Testis (tissue), 3 donors: ENCODE results near the gene SCARB1. TPM values are rescaled to one million over a fixed set of nuclear protein-coding genes. Genes with fewer than 3 reads are reported as not detected.

Experiments used
- DNase-seq: peaks from one replicate; pipeline ENCODE4 v3.0.0-alpha.2; 2019
- H3K27ac ChIP-seq, 2 donors: fragments of 200-600 bp; sonication (generic); one replicate each; pipeline ENCODE4 v1.5.1; 2019
- H3K27me3 ChIP-seq: fragments of 200-600 bp; sonication (generic); one replicate; pipeline ENCODE4 v1.5.1; 2019
- H3K36me3 ChIP-seq: fragments of 200-600 bp; sonication (generic); one replicate; pipeline ENCODE4 v1.5.1; 2017; ENCODE audit warnings: low read depth; ENCODE audit errors: missing control alignments
- H3K4me1 ChIP-seq: fragments of 200-600 bp; sonication (generic); one replicate; pipeline ENCODE4 v1.5.1; 2019
- H3K4me3 ChIP-seq, 2 donors: fragments of 200-600 bp; sonication (generic); one replicate each; pipeline ENCODE4 v1.5.1; 2017 to 2019
- H3K9me3 ChIP-seq: fragments of 200-600 bp; sonication (generic); one replicate; pipeline ENCODE4 v1.5.1; 2017
- POLR2A ChIP-seq: fragments of 450-650 bp; IDR thresholded peaks from one replicate; pipeline ENCODE4 v1.6.1; 2017; ENCODE audit warnings: antibody characterized with exemption, mild to moderate bottlenecking, moderate library complexity
- WGBS, 2 donors: methylation state at CpG; one replicate each; pipeline ENCODE4 v1.1.5; 2018; 5-methylcytosine and 5-hydroxymethylcytosine counted together
- intact Hi-C: fragments of 100-400 bp; cut with DNase I; formaldehyde crosslinking; loops from one replicate; pipeline ENCODE4 v1.15.1; 2023; ENCODE audit warnings: low total_unique reads
- polyA plus RNA-seq: library from polyadenylated mRNA; stranded (reverse); fragments of 350-450 nt; fragmentation: Illumina TruSeq; extraction: RNeasy Lipid Tissue Mini Kit (QIAGEN cat#74804); gene quantifications from one replicate; pipeline ENCODE4 v1.2.3, GENCODE V29; 2014; ENCODE audit warnings: low read depth, low replicate concordance; ENCODE audit not compliant: insufficient read depth
- total RNA-seq, 2 donors: library from RNA; depleted of rRNA; stranded (reverse); fragments of >200 nt; gene quantifications; one replicate each; pipeline ENCODE4 v1.2.3, GENCODE V29; 2016
- TF ChIP-seq, protein P1 (sequence below), 3 experiments: fragments of 450-650 bp in 2 of 3; fragments of 200-600 bp in 1 of 3; sonication (generic) in 1 of 3; IDR thresholded peaks; one replicate each; pipeline ENCODE4 v1.5.1; 2016 to 2019; ENCODE audit warnings: antibody characterized with exemption in 3 of 3, mild to moderate bottlenecking in 2 of 3, moderate library complexity in 1 of 3

SCARB1 gene
- total and polyA plus RNA-seq, 3 donors from 2014 or later, result 46.9 to 116 (median 73.6) TPM

DNA sequence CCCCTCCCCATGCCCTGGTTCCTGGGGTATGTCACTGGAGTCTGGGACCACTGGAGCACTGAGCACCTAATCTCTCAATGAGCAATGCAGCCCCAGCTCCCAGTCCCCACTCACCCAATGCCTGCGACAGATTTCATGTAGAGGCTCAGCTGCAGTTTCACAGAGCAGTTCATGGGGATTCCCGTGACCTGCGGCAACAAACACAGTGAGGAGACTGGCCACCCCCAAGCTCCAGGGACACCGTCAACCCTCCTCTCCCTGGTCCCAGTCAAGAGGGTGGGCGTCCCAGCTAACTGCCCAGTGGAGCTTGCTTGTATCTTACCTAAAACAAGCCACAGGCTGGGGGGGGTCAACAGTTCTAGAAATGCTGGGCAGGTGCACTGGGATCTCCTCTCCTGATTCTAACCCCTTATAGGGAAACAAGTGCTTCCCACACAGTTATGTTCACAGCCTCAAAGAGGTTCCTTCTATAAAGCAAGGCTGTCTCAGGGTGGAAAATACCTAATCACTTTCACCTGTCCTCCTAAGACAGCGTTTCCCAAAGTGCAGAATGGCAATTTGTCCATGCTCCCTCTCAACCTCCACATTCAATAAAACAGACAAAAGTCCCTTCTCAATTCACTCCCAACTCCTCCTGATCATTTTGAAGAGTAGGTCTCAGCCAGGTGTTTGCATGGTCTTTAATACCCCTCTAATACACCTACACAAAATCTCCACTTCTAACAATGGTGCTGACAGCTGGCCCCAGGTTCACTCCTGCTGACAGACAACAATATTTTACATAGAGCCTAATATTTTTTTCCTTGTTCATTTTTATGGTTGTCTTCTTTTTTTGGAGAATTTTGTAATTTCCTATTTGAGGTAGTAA, 68.3 kb downstream of the SCARB1 start:
- WGBS, 2 donors, result 96 to 99% methylated on average over 3 to 6 of the region's 6 CpGs

DNA sequence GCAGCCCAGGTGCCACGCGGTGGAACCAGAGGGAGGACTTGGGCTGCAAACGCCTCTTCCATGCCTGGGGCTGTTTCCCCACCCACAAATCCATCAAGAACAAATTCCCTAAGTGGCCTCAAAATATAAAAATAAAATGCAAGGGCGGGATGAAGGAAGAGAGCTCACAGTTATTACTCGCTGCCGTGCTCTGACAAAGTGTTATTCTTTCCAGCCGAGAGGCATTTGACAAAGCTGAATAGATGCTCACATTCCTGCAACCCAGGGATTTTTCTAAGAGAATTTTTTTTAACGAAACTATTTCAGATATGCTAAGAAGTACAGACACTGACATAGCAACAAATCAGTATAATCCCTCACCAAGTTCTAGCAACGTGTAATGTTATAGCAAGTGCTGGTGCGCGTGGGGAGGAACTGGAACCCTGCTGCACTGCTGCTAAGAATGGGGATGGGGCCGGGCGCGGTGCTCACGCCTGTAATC, 70.7 kb downstream of the SCARB1 start:
- WGBS, 2 donors, result 88 to 90% methylated on average over 12 to 15 of the region's 15 CpGs
- no peaks in the 10 kb centered on the region for H3K36me3 ChIP-seq
- intact Hi-C loops, result no loop called here
- no peak for DNase-seq
- no peak overlapping the region for H3K4me3 ChIP-seq
- no peak overlapping the region for H3K27ac ChIP-seq
- H3K9me3 ChIP-seq, result no peaks in the 10 kb centered on the region
- H3K4me1 ChIP-seq, result no peaks in the 10 kb centered on the region
- H3K27me3 ChIP-seq, result no peaks in the 10 kb centered on the region
- TF ChIP-seq, protein P1, sequence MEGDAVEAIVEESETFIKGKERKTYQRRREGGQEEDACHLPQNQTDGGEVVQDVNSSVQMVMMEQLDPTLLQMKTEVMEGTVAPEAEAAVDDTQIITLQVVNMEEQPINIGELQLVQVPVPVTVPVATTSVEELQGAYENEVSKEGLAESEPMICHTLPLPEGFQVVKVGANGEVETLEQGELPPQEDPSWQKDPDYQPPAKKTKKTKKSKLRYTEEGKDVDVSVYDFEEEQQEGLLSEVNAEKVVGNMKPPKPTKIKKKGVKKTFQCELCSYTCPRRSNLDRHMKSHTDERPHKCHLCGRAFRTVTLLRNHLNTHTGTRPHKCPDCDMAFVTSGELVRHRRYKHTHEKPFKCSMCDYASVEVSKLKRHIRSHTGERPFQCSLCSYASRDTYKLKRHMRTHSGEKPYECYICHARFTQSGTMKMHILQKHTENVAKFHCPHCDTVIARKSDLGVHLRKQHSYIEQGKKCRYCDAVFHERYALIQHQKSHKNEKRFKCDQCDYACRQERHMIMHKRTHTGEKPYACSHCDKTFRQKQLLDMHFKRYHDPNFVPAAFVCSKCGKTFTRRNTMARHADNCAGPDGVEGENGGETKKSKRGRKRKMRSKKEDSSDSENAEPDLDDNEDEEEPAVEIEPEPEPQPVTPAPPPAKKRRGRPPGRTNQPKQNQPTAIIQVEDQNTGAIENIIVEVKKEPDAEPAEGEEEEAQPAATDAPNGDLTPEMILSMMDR (IDR thresholded peaks at IDR 0.05), result no peak

More for the DNA sequence above, 68.3 kb downstream of the SCARB1 start:
- H3K9me3 ChIP-seq, result no peaks in the 10 kb centered on the region
- no peak for TF ChIP-seq POLR2A
- TF ChIP-seq, protein P1 (IDR thresholded peaks at IDR 0.05), result no peak
- intact Hi-C loops, result no loop called here
- no peaks in the 10 kb centered on the region for H3K4me1 ChIP-seq
- H3K4me3 ChIP-seq, result no peak overlapping the region
- no peak overlapping the region for H3K27ac ChIP-seq
- H3K27me3 ChIP-seq, result no peaks in the 10 kb centered on the region
- no peak for DNase-seq
- H3K36me3 ChIP-seq, result no peaks in the 10 kb centered on the region

DNA sequence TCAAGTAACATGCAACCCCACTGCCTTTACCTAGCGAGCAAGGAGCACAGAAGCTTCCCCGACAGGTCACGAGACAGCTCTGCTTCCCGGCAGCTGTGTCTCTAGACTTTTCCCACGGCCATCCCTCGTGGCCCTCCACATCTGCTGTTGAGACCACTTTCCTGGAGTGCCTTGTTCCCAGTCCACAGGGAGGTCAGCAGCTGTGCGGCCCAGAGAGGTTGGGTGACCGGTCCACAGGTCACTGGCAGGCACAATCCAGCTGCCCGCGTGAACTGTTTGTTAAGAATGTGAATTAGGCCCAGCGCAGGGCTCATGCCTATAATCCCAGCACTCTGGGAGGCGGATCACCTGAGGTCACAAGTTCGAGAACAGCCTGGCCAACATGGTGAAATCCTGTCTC, 71.5 kb downstream of the SCARB1 start:
- H3K4me1 ChIP-seq, result no peaks in the 10 kb centered on the region
- no peaks in the 10 kb centered on the region for H3K36me3 ChIP-seq
- 89 to 96% methylated on average over 11 to 13 of the region's 13 CpGs for WGBS, 2 donors
- DNase-seq, result no peak
- no peak for TF ChIP-seq POLR2A
- TF ChIP-seq, protein P1 (IDR thresholded peaks at IDR 0.05), result no peak
- intact Hi-C loops, result no loop called here
- no peaks in the 10 kb centered on the region for H3K27me3 ChIP-seq
- no peaks in the 10 kb centered on the region for H3K9me3 ChIP-seq
- H3K4me3 ChIP-seq, result no peak overlapping the region
- H3K27ac ChIP-seq, result no peak overlapping the region

DNA sequence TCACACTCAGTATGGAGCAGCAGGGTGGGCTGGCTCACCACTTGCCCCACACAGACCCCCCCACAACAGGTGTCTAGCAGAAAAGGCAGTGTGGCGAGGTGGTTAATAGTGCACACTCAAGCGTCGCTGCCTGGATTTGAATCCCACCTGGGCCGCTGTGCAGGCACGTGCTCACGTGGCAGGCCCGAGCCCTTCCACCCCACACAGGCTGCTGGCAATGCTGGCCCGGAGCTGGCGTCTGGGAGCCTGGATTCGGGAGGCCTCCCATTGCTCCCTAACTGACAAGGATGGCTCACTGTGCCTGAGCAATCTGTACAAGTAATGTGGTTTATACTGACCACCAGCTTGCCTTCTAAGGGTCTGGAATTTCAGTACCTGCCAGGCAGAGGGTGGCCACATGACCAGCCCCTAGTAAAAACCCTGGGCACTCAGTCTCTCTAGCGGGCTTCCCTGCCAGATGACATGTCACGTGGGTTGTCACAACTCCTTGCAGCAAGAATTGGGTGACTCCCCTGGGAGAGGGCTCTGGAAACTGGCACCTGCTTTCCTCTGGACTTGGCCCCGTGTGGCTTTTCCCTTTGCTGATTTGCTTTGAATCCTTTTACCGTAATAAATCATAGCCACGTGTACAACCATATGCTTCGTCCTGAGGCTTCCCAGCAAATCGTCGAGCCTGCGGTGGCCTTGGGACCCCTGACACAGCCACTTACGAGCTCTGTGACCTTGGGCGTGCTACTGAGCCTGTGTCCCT, 72.8 kb downstream of the SCARB1 start:
- H3K4me1 ChIP-seq, result no peaks in the 10 kb centered on the region
- WGBS, 2 donors, result 73 to 91% methylated on average over 18 to 20 of the region's 21 CpGs
- no peak for DNase-seq
- intact Hi-C loops, result no loop called here
- H3K4me3 ChIP-seq, result no peak overlapping the region
- H3K27ac ChIP-seq, result no peak overlapping the region
- no peaks in the 10 kb centered on the region for H3K27me3 ChIP-seq
- no peak for TF ChIP-seq POLR2A
- TF ChIP-seq, protein P1 (IDR thresholded peaks at IDR 0.05), result no peak
- no peaks in the 10 kb centered on the region for H3K36me3 ChIP-seq
- H3K9me3 ChIP-seq, result no peaks in the 10 kb centered on the region
